Activated CD4-positive, CD25-positive, alpha-beta regulatory T cell treated with anti-CD3 and anti-CD28 coated beads, Interleukin-2, amount 50 U/mL, for 16 hours (primary cell): ENCODE results near the gene CSGALNACT2.
"Not testable (repeated sequence)": the region's sequence is repeated elsewhere in the genome, so short reads cannot be mapped to it uniquely, and the experiment has no call there.

Source experiments
- DNase-seq: peaks from one replicate; pipeline ENCODE4 v3.0.0-alpha.2; 2020; ENCODE audit warnings: low read depth, low spot score

Gene CSGALNACT2

GRCh38 chr10:43181146-43181545, 42.9 kb downstream of the CSGALNACT2 start:
- no peak for DNase-seq

- DNase-seq, result not testable (repeated sequence)
Observed at GRCh38 chr10:43183764-43184163, 45.5 kb downstream of the CSGALNACT2 start.

GRCh38 chr10:43186150-43186549, 47.9 kb downstream of the CSGALNACT2 start:
- DNase-seq, result no peak

DNA sequence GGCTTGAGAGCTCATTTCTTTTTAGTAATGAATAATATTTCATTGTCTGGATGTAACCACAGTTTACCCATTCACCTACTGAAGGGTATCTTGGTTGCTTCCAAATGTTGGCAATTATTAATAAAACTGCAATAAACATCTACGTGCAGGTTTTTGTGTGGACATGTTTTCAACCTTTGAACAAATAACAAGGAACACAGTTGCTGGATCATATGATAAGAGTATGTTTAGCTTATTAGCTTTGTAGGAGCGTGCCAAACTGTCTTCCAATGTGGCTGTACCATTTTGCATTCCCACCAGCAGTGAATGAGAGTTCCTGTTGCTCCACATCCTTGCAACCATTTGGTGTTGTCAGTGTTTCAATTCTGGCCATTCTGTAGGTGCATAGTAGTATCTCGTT, 49.0 kb downstream of the CSGALNACT2 start:
- DNase-seq, result no peak

DNA sequence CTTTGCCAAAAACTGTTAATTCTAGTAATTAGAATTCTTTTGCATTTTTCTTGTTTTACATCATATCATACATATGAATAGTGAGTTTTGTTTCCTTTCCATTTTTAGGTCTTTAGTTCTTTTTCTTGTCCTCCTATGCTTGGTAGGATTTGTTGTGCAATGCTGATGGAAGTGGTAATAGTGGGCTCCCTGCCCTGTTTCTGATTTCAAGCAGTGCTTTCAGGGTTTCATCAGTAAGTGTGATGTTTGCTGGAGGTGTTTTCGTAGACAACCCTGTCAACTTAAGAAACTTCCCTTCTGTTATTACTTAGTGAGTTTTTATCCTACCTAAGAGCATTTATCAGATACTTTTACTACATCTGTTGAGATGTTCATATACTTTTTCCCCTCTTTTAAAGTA, 50.5 kb downstream of the CSGALNACT2 start:
- no peak for DNase-seq

DNA sequence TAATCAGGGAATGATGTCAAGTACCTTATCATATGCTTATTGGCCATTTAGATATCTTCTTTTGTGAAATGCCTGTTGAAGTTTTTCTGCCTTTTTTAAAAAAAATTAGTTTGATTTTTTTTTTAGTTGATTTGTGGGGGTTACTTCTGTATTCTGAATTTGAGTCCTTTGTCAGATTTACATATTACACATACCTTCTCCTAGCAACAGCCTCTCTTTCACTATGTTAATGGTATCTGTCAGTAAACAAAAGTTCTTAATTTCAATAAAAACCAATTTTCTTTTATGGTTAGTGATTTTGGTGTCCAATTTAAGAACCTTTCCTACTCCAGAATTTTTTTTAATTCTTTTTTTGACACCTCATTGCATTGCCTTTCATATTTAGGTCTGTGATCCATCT, 52.0 kb downstream of the CSGALNACT2 start:
- DNase-seq, result no peak

- no peak for DNase-seq
Observed at GRCh38 chr10:43190775-43191174, 52.5 kb downstream of the CSGALNACT2 start.

GRCh38 chr10:43192884-43193283, 54.6 kb downstream of the CSGALNACT2 start:
- DNase-seq, result no peak

DNA sequence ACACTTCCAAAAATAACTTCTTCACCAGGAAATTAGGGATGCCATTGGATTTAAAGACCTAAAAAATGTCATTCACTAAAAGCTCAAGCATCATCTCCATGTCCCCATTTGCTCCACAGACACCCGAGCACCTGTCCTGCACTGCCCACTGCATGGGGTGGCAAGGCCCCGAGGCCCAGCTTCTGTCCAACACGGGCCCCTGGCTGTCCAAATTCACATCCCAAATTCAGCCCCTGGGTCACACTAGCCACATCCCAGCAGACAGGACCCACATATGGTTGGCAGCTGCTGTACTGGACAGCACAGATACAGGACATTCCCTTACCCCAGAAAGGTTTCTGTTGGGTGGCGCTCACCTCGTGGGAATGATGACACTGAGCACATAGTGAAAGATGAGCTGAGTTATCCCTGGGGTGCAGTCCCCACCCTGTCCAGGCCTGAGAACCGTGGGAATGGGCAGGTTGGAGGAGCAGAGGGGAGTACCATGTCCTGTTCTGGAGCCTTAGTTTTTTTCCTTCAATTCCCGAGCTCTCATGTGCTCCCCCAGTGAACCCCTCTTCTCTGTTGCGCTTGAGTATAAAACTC, 55.3 kb downstream of the CSGALNACT2 start:
- DNase-seq, result no peak

GRCh38 chr10:43194266-43194665, 56.0 kb downstream of the CSGALNACT2 start:
- DNase-seq, result no peak

GRCh38 chr10:43194859-43195258, 56.6 kb downstream of the CSGALNACT2 start:
- no peak for DNase-seq

DNA sequence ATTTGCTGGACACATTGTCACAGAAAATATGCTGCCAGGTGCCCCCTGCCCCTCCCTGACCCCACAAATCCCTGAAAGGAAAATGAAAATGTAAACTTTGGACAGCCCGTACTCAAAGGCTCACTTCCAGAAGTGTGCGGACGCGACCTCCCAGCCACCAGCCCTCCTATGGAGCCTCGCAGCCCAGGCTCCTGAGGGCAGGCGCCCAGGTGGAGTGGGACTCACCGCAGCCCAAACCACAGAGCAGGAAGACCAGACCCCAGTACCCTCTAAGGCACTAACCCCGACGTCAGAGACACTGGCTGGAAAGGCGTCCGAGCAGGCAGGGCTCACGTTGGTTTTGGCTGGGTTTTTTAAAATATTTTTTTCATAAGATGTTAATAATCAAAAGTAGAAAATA, 57.3 kb downstream of the CSGALNACT2 start:
- no peak for DNase-seq

- DNase-seq, result no peak
Observed at GRCh38 chr10:43196131-43196980, 58.1 kb downstream of the CSGALNACT2 start.

DNA sequence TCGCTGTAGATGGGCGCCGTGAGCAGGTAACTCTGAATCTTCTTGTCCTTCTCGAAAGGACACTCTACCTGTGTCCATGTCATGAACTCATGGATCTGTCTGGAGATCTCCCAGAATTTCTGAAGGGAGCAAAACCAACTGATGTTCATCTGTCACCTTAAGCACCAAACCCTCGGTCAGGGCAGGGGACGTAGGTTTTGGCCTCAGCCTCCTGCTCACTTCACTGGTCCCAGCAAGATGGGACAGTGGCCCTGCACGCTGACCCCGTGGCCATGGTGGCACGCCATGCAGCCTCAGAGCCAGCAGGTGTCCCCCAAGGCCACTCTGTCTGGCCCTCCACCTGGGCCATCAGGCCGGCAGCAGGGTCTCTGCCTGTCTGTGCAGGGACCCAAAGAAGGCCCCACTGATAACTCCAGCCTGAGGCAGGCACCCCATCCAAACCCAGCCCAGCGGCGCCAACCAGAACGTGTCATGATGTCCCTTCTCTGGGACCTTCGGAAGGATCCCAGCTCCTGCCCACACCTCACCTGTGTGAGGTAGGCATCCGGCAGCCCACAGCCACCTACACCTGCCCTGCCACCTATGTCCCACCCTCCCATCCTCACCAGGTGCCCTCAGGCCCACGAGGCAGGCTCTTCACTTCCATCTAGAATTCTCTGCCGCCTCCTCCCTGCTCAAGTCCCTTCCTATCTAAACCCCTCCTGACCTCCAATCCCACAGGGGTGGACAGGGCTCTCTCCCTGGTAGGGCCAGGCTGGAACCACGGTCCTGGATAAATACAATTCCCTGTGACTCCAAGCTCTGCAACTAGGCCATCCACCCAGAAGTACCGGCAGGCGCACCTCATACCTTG, 59.0 kb downstream of the CSGALNACT2 start:
- no peak for DNase-seq

- DNase-seq, result no peak
Observed at GRCh38 chr10:43197834-43198681, 59.8 kb downstream of the CSGALNACT2 start.

DNA sequence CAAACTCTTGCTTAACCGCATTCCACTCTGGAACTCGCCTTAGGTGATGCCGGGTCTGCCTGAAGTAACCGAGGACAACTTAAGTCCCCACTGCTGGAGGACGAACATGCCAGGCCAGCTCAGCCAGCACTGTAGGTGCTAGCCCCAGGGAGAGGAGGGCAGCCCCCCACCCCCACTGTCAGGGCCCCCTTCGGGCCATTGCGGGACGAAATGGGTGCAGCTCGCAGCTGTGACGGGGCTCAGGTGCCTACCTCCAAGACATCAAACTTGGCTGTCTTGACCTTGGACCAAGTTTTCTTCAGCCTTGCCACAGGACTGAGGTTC, 60.4 kb downstream of the CSGALNACT2 start:
- no peak for DNase-seq

DNA sequence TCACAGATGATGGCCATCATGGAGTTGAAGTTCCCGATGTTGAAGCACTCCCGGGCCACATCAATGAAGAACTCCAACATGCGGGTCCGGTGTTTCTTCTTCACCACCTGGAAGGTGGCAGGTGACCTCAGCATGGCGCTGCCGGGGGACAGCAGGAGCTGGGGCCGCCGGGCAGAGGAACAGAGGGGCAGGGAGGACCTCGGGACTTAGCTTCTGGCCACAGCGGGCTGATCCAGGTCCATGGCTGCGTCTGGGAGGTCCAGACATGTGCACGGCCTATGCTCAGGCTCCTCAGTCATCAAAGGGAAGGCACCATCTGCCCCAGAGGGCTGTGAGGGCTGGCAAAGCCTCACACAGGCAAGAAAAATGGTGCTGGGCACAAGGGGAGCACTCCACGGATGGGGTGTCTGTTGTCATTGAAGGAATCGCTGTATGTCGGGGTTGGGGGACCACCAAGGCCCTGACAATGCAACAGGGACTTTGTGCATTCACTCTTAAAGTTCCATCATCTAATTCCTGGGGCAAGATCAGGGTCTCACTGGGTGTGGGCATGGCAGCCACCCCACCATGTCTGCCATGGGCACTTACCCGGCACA, 60.9 kb downstream of the CSGALNACT2 start:
- DNase-seq, result no peak

GRCh38 chr10:43199684-43200537, 61.7 kb downstream of the CSGALNACT2 start:
- no peak for DNase-seq

- no peak for DNase-seq
Observed at GRCh38 chr10:43200538-43201390, 62.5 kb downstream of the CSGALNACT2 start.
